Stimulated activated CD4-positive, alpha-beta T cell treated with anti-CD3 and anti-CD28 coated beads, Interleukin-4, amount 100 ng/mL, for 24 hours (primary cell): ENCODE data around the gene MT1G.
"Not testable (repeated sequence)": the region's sequence is repeated elsewhere in the genome, so short reads cannot be mapped to it uniquely, and the experiment has no call there.

ENCODE experiments used
- DNase-seq: peaks from one replicate; pipeline ENCODE4 v3.0.0-alpha.2; 2020

The MT1G gene

DNA sequence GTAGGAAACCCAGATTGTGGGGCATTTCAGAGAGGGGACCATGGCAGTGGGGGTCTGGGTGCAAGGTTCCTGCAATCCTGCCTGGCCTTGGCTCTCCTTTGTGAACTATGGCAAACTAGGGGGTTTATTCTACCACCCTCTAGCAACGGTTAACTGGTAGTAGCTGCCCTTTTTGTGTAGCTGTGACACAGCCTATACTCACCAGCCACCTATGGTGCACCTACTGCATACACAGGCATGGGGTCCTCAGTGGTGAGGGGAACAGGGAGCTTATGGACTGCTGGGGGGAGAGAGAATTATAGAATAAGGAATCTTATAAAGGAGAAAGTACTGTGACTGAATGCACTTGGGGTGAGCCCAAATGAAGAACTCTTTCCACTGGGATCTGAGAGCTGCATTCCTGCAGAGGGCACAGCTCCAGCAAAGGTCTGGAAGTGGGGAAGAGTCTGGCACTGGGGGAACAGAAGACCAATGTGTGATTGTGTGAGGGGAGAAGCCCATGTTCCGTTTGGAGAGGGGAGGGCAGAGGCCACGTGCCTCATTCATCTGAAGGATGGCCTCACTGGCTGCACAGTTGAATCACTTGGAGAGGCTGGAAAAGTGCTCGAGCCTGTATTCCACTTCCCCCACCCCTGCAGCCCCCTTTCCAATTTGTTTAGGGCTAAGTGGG, 16.5 kb upstream of the MT1G start:
- DNase-seq, result no peak

DNA sequence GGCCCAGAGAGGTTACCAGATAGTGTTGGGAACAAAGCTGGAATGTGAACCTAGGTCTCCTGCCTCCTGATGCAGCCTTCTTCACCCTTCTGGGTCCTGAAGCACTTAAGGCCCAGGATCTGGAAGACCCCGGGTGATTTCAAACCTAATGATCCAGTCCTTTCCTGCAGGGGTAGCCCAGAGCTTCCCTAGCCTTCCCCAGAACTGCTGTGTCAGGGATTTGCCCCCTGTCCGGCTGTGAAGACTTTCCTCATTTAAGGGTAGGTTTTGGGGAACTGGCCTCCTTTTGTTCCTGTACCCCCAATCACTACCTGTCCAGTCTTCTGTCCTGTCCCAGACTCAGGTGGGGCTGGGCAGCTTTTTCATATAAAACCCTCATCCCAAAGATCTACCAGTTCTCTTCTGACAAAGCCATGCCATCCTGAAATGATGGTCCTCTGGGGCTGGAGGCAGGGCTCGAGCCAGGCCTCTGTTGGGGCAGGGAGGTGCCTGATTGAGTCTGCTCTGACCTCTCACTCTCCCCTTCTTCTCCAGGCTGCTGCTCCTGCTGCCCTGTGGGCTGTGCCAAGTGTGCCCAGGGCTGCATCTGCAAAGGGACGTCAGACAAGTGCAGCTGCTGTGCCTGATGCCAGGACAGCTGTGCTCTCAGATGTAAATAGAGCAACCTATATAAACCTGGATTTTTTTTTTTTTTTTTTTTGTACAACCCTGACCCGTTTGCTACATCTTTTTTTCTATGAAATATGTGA, 15.7 kb upstream of the MT1G start:
- no peak for DNase-seq

DNA sequence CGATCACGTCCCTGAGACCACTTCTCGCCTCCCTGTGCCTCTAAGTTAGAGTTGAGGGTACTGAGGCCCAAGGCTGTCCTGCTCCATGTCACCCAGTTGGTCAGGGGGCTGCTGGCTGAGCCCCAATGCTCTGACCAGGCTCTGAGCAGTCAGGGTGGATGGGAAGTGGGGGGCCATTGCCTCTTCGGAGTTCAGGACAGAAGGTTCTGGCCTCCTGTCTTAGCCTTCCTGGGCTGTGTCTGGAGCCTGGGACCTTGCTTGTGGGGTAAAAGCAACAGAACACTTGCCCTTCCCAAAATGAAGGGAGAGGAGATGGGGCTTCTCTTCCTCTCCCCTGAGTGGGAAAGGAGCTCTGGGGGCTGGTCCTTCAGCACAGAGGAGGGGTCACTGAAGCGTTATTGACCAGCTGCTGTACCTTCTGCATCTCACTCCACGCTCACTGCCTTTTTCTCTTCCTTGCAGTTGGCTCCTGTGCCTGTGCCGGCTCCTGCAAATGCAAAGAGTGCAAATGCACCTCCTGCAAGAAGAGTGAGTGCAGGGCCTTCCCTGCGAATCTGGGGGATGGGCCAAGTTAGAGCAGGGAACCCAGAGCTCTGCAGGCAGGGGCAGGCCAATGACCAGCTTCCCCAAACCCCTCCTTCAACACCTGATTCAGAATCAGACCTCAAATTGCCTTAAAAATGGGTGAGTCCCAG, 15.0 kb upstream of the MT1G start:
- no peak for DNase-seq

DNA sequence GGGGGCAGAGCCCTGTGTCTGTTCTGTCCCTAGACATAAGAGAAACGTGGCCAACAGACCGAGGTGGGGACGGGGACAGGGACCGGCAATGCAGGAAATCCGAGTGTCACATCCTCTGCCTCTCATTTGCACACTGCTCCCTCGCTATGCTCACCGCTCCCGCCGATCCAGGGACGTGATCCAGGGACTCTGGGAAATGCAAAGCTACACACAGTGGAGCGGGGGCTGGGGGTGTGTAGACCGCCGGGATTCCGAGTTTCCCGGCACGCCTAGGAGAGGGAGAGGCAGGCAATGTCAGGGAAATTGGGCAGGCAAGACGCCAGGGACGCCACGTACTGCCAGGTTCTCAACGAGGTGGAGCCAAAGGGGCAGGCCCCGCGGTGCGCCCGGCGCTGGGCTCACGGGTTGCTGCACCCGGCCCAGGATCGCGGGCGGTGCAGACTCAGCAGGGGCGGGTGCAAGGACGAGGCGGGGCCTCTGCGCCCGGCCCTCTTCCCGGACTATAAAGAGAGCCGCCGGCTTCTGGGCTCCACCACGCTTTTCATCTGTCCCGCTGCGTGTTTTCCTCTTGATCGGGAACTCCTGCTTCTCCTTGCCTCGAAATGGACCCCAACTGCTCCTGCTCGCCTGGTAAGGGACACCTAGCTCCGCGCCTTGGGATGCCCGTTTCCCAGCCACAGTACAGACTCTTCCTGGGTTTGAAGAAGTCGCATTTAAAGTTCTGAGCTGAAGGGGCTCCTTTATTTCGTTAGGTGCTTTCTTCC, 14.3 kb upstream of the MT1G start, which contains the start of gene MT1X:
Gene MT1X (plus strand): TSS at position 532 of the 764 bp plus-strand sequence. CDS start 71 bp downstream, at position 603.
- peak; percentile 90 for DNase-seq

DNA sequence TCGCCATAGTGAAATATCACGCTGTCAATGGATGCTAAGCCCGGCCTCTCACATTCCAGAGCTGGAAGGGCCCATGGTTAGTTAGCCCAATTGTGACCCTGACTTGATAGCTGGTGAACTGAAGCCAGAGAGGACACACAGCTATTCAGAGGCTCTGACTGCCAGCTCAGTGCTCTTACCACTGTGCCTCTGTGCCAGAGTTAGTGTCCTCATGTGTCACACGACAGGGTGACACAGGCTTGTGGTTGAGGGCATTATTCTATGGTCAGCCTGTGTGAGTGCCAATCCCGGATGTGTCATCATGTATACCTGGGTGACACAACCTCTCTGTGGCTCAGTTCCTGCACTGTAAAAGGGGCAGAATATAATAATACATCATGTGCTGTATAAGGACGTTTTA, 12.0 kb upstream of the MT1G start:
- DNase-seq, result no peak

DNA sequence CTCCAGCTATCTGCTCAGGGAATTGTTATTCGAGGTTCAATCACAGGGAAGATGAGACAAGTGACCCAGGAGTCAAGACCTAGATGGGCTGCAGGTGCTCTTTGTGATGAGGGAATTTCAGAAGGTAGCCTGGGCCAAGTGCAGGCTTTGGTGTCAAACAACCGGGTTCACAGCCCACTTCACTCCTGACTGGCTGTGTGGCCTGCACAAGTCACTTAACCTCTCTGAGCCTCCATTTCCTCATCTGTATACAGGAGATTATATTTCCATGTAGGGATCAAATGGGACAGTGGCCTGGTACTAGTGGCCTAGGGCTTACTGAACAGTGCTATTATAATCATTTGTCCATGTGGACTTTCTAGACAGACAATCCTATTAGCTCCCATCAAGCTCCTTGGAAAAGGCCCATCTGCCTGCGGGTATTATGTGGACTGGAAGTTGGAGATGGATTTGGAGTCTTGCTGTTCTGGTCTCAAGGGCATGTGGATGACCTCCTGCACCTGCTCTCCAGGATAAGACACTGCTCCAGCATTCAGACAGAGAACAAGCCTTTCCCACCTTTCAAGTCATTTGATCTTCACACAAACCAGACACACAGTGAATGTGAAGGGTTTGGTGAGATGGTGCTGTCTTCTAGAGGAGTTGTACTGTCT, 11.3 kb upstream of the MT1G start:
- DNase-seq, result no peak

DNA sequence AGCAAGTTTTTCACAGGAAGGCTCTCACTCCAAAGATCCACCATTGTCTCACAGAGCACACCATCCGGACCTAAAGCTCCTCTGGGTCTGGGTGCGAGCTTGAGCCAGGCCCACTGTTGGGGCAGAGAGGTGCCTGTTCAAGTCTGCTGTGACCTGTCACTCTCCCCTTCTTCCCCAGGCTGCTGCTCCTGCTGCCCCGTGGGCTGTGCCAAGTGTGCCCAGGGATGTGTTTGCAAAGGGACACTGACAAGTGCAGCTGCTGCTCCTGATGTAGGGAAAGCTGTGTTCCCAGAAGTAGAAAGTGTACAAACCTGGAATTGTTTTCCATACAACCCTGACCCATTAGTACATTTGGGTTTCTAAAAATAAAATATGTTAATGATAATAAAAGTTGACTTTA, 9.6 kb upstream of the MT1G start:
- DNase-seq, result no peak

DNA sequence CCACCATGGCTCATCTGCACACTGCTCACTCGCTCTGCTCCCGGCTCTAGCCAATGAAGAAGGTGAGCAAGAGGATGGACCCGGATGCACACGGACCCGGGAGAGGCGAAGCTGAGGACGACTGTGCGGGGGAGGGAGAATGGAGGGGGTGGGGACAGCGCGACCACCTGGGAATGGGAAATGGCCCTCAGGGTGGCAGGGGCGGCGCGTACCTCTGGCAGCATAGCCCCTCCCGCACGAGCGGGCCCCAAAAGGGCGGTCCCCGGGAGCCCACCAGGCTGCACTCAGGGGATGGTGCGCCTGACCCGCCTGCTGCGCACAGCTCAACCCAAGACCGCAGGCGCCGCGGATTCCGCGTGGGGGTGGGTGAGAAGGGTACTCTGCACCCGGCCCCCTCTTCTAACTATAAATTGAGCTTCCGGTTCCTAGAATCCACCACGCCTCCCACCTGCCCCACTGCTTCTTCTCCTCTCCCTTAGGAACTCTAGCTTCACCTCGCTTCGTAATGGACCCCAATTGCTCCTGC, 7.9 kb upstream of the MT1G start:
- peak; percentile 60 for DNase-seq

DNA sequence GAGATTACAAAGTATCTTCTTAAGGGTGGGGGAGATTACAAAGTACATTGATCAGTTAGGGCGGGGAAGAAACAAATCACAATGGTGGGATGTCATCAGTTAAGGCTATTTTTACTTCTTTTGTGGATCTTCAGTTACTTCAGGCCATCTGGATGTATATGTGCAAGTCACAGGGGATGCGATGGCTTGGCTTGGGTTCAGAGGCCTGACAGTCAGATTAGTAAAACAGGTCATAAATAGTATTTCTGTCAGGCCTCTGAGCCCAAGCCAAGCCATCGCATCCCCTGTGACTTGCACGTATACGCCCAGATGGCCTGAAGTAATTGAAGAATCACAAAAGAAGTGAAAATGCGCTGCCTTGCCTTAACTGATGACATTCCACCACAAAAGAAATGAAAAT, 6.7 kb upstream of the MT1G start:
- DNase-seq, result not testable (repeated sequence)

DNA sequence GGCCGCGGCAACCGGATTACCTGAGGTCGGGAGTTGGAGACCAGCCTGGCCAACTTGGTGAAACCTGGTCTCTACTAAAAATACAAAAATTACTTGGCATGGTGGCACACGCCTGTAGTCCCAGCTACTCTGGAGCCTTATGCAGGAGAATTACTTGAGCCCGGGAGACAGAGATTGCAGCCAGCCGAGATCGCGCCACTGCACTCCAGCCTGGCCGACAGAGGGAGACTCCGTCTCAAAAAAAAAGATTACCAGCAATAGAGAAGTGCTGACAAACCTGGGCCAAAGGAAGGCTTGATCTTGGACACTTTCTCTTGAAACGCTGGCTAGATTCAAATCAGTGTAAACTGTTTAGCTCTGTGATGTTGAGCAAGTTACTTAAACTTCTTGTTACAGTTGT, 6.1 kb upstream of the MT1G start:
- DNase-seq, result no peak

DNA sequence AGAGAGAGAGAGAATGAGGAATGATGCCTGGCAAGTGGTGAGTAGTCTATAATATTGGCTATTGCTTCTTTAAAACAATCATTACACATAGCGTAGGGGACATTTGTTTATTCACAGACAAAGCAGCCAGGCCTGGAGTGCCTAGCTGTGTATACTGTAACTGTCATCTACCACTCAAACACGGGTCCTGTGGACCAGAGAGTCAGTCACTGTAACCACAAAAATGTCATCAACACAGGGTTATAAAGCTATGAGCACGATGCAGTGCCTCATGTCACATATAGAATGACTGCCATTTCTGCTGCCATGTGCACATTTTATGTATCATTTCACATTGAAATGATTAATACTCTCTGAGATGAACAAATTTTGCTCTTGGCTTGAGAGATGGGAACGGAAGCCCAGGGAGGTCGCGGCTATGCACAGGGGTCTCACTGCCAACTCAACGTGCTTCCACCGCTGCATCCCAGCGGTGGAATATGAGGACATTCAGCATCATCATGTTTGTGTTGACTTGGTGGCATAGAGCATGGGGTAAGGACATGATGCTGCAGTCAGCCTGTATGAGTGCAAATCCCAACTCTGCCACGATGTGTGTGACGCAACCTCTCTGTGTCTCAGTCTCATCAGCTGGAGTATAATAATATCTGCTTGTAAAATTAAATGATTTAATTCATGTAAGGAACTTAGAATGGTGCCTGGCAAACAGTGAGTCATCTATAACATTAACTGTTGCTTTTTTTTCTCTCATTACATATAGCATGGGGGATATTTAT, 5.1 kb upstream of the MT1G start:
- DNase-seq, result no peak

DNA sequence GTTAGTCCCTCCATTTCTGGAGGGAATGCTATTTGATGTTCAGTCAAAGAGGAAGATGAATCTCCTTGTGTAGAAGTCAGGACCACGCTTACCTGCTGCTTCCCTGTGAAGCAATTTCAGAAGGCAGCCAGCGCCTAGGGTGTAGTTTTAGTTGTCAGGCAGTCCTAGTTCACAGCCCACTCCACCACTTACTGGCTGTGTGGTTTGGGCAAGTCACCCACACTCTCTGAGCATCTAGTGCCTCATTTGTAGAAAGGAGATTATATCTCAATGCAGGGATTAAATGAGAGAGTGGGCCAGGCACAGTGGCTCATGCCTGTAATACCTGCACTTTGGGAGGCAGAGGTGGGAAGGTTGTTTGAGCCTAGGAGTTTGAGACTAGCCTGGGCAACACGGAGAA, 4.3 kb upstream of the MT1G start:
- not testable (repeated sequence) for DNase-seq

DNA sequence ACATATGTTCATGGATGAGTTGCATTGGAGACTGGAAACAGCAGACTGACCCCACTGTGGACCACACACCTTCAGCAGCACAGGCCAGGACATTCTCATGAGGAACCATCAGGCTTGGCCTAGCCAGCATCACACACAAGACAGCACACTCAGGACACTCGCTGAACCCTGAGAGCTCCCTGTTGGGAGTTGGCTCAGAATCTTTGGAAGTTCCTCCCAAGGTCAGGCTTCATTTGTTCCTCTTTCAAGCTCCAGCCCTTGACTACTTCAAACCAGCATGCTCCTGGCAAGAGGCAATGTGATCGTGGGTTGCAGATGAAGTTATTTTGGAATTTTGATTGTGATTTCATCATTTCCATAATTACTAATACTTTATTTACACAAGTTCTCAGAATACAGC, 3.8 kb upstream of the MT1G start:
- DNase-seq, result not testable (repeated sequence)

DNA sequence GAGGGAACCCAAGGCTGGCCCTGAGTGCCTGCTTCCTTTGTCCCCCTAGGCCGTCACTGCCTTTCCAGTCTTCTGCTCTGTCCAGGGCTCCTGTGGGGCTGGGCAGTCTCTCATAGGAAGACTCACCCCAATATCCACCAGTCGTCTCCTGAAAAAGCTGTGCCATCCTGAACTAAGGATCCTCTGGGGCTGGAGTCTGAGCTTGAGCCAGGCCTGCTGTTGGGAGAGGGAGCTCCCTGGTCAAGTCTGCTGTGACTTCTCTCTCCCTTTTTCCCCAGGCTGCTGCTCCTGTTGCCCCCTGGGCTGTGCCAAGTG, 2.7 kb upstream of the MT1G start:
- DNase-seq, result no peak

DNA sequence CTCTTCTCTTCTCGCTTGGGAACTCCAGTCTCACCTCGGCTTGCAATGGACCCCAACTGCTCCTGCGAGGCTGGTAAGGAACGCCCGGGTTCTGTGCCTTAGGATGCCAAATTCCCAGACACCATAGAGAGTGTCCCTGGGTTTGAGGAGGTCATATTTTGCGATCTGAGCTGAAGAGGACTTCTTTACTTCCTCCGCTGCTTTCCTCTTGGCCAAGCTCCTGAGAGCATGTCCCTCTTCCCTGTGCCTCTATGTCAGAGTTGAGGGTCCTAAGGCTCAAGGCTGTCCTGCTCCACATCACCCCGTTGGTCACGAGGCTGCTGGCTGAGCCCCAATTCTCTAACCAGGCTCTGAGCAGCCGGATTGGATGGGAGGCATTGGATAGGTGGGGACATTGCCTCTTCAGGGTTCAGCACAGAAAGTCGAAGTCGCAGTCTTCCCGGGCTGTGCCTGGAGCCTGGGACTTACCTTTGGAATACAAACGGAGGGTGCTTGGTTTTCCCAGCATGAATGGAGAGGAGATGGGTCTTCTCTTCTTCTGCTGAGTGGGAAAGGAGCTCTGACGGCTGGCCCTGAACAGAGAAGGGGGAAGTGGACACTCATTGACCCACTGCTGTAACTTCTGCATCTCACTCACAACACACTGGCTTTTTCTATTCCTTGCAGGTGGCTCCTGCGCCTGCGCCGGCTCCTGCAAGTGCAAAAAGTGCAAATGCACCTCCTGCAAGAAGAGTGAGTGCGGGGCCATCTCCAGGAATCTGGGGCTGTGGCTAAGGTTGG, 2.2 kb upstream of the MT1G start:
- no peak for DNase-seq

DNA sequence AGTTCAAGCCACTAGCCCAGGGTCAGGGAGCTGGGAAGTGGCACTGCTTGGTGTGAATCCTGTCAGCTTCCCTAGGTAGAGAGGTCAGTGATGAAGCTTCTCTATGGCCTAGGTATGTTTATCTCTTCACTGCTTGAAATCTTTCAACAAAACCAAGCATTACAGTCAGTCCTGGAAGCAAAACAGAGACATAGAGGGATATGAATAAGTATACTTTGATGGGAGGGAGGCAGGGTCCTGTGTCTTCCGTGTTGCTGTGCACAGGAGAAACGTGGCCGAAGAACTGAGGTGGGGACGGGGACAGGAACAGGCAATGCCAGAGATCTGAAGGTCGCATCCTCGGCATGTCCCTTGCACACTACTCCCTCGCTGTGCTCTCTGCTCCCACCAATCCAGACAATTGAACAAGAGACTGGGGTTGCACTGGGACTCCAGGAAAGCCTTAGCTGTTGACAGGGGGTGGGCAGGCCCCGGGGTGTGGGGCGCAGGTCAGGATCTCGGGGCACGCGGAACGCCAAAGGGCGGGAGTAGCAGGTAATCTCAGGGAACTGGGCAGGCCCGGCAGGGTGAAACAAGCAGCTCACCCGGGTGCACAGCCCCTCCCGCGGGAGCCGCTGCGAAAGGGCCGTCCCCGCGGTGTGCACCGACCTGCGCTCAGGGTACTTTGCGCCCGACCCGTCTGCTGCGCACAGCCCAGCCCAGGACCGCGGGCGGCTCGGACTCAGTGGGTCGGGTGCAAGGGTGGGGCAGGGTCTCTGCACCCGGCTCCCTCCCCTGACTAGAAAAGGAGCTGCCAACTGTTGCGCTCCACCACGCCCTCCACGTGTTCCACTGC, 1.4 kb upstream of the MT1G start, which contains the start of gene MT1H:
Gene MT1H (plus strand): TSS at position 810 of the 835 bp plus-strand sequence. CDS start 71 bp downstream, outside the sequence.
- no peak for DNase-seq

DNA sequence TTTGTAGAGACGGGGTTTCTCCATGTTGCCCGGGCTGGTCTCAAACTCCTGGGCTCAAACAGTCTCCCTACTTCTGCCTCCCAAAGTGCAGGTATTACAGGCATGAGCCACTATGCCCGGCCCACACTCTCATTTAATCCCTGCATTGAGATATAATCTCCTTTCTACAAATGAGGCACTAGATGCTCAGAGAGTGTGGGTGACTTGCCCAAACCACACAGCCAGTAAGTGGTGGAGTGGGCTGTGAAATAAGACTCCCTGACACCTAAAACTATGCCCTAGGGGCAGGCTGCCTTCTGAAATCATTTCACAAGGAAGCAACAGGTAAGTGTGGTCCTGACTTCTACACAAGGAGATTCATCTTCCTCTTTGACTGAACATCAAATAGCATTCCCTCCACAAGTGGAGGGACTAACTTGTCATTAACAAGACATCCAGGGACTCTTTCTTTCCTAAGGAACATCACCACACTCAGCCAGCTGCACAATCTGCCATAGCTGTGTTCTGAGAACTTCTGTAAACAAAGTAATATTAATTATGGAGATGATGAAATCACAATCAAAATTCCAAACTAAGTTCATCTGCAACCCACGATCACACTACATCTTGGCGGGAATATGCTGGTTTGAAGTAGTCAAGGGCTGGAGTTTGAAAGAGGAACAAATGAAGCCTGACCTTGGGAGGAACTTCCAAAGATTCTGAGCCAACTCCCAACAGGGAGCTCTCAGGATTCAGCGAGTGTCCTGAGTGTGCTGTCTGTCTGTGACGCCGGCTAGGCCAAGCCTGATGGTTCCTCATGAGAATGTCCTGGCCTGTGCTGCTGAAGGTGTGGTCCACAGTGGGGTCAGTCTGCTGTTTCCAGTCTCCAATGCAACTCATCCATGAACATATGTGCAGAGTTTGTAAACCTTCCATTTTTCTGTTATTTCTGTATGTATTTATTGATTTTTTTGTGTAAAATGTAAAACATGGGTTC, 2.3 kb downstream of the MT1G start:
- not testable (repeated sequence) for DNase-seq

DNA sequence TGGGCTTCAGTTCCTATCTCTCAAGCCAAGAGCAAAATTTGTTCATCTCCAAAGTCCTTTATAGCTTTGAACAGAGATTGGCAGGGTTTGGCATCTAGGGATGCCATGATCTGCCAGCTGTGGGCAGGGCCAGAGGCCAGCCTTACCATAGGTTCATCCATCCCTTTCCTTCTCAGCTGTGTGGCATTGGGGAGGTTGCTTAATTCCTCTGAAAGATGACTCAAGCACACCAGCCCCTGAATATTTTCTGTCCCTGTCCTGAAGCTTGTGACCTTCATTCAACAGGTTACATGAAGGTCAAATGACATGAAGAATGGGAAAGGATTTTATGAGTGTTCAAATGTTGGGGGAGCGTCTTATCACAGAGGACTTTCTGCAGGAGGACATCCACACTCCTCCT, 3.4 kb downstream of the MT1G start:
- DNase-seq, result no peak
